ENCODE measurements around the gene HCFC1R1.
A peak's percentile ranks its signal among the peaks of the same experiment; 100 is the strongest.

Gene HCFC1R1

GRCh38 chr16:3015865-3016521, 7.7 kb downstream of the HCFC1R1 start:
- no peak for DNase-seq

- no peak for DNase-seq
Measured at GRCh38 chr16:3014971-3015370, 8.8 kb downstream of the HCFC1R1 start.

GRCh38 chr16:3013998-3014690, 9.6 kb downstream of the HCFC1R1 start:
- DNase-seq: no peak

GRCh38 chr16:3013491-3013951, 10.2 kb downstream of the HCFC1R1 start:
- no peak for DNase-seq

- no peak for DNase-seq
Measured at GRCh38 chr16:3012828-3013420, 10.8 kb downstream of the HCFC1R1 start, which contains the start of gene CLDN9. Gene CLDN9, plus strand, starts transcription at chr16:3012923. Its CDS starts 440 bp downstream, at chr16:3013363.

- no peak for DNase-seq
Measured at GRCh38 chr16:3012246-3012645, 11.5 kb downstream of the HCFC1R1 start.

GRCh38 chr16:3010510-3010909, 13.2 kb downstream of the HCFC1R1 start:
- no peak for DNase-seq

- DNase-seq: no peak
Measured at GRCh38 chr16:3009568-3010390, 14.0 kb downstream of the HCFC1R1 start.

- DNase-seq: no peak
Measured at GRCh38 chr16:3008690-3009037, 15.1 kb downstream of the HCFC1R1 start.

- no peak for DNase-seq
Measured at GRCh38 chr16:3007957-3008689, 15.6 kb downstream of the HCFC1R1 start.

- DNase-seq: no peak
Measured at GRCh38 chr16:3007059-3007956, 16.4 kb downstream of the HCFC1R1 start.

- no peak for DNase-seq
Measured at GRCh38 chr16:3004781-3005284, 18.9 kb downstream of the HCFC1R1 start.

- DNase-seq: no peak
Measured at GRCh38 chr16:3004319-3004718, 19.4 kb downstream of the HCFC1R1 start.

- peak; percentile 80 for DNase-seq
Measured at GRCh38 chr16:3003582-3004270, 20.0 kb downstream of the HCFC1R1 start.

- DNase-seq: no peak
Measured at GRCh38 chr16:3001316-3001715, 22.4 kb downstream of the HCFC1R1 start.

- DNase-seq: no peak
Measured at GRCh38 chr16:3000540-3000939, 23.2 kb downstream of the HCFC1R1 start.

GRCh38 chr16:2999929-3000328, 23.8 kb downstream of the HCFC1R1 start:
- no peak for DNase-seq

GRCh38 chr16:2996298-2996697, 27.4 kb downstream of the HCFC1R1 start:
- no peak for DNase-seq

GRCh38 chr16:2992383-2993081, 31.2 kb downstream of the HCFC1R1 start:
- no peak for DNase-seq
